ENCODE measurements around the gene PACRG. TPM values are rescaled to one million over a fixed set of nuclear protein-coding genes. Genes with fewer than 3 reads are reported as not detected.

Gene PACRG
- total and polyA plus RNA-seq, 9 donors = 2.5 to 33.1 (median 3.8) TPM

DNA sequence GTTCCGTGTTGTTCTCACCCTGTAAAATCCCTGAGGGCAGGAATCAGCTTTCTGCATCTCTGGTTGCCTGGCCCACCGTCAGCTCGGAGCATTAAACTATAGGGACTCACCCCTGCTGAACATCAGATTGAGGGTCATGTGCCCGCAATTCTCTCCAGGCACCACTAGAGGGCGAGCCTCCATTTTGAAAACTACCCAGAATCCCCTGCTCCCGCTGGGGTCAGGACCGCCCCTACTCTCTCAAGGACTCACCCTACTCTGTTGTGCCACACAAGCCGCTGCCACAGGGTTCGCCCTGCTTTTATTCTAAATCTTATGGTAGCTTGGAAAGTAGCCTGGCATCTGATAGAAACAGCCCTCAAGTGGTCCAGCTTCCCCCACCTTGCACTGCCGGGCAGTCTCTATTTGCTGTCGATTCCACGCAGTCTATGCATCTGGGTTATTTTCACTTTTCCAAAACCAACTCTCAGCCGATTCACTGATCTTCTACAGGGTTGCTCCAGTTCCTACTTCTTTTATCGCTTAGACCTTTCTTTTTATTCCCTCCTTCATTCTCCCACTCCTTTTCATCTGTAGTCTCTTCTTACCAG, 442.6 kb downstream of the PACRG start:
- intact Hi-C loops (cut with DNase I) = no loop called here
- Histone ChIP-seq H3K27me3 (no peaks in the 10 kb centered on the region), H3K4me1 (ENCODE audit: insufficient read depth) (no peaks in the 10 kb centered on the region), H3K27ac (no peak overlapping the region), H3K4me3 (no peak overlapping the region), H3K36me3 (no peaks in the 10 kb centered on the region), H3K9me3 (no peaks in the 10 kb centered on the region)
- DNase-seq = no peak
- 91 to 93% (median 91%) methylated on average over 14 of the region's 14 CpGs for WGBS, 3 donors
- TF ChIP-seq POLR2A (IDR thresholded peaks at IDR 0.05) = no peak
- TF ChIP-seq EP300 (IDR thresholded peaks at IDR 0.05) = no peak
- TF ChIP-seq, protein P1, sequence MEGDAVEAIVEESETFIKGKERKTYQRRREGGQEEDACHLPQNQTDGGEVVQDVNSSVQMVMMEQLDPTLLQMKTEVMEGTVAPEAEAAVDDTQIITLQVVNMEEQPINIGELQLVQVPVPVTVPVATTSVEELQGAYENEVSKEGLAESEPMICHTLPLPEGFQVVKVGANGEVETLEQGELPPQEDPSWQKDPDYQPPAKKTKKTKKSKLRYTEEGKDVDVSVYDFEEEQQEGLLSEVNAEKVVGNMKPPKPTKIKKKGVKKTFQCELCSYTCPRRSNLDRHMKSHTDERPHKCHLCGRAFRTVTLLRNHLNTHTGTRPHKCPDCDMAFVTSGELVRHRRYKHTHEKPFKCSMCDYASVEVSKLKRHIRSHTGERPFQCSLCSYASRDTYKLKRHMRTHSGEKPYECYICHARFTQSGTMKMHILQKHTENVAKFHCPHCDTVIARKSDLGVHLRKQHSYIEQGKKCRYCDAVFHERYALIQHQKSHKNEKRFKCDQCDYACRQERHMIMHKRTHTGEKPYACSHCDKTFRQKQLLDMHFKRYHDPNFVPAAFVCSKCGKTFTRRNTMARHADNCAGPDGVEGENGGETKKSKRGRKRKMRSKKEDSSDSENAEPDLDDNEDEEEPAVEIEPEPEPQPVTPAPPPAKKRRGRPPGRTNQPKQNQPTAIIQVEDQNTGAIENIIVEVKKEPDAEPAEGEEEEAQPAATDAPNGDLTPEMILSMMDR (IDR thresholded peaks at IDR 0.05) = no peak

DNA sequence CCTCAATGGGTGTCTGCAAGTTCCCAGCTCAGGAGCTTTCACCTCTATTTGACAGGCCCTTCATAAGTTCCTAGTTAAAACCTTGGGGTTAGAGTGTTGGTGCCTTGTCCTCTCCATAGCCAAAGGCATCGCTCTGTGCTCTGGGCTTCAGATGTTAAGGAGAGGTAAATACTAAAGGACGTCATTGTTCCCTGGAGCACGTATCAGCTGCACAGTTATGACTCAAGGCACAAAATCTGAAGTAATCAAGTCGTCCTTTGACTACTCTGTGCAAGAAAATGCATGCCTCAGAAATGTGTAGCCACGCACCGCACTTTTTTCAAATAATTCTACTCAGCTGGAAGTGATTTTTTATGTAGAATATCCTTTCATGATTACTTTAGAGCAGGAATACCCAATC, 446.0 kb downstream of the PACRG start:
- Histone ChIP-seq H3K9me3 (no peaks in the 10 kb centered on the region), H3K27ac (no peak overlapping the region), H3K4me3 (no peak overlapping the region), H3K27me3 (no peaks in the 10 kb centered on the region), H3K4me1 (ENCODE audit: insufficient read depth) (no peaks in the 10 kb centered on the region), H3K36me3 (no peaks in the 10 kb centered on the region)
- TF ChIP-seq EP300 (IDR thresholded peaks at IDR 0.05) (no peak), POLR2A (IDR thresholded peaks at IDR 0.05) (no peak)
- TF ChIP-seq, protein P1 (IDR thresholded peaks at IDR 0.05) = no peak
- no peak for DNase-seq
- intact Hi-C loops (cut with DNase I) = no loop called here
- WGBS, 3 donors = 87 to 98% (median 94%) methylated on average over 6 of the region's 6 CpGs

DNA sequence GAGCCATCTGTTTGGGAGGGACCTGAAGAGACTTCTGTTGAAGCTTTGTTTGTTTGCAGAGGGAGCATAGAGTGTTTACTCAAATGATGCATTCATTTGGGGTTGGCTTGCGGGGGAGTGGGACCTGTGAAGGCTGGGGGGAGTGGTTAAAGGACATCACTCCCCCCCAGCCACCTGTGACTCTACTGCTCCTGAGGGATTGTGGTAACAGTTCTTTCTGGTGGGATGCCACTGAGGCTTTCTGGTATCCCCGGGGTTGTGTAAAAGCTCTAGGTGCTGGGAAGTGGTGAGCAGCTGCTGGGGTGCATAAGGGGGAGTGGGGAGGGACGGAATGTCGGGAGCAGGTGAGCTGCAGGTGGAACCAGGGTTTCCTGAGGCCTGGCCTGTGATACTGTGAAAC, 447.5 kb downstream of the PACRG start:
- Histone ChIP-seq H3K4me1 (ENCODE audit: insufficient read depth) (no peaks in the 10 kb centered on the region), H3K27me3 (no peaks in the 10 kb centered on the region), H3K4me3 (no peak overlapping the region), H3K9me3 (no peaks in the 10 kb centered on the region), H3K36me3 (no peaks in the 10 kb centered on the region), H3K27ac (no peak overlapping the region)
- intact Hi-C loops (cut with DNase I) = no loop called here
- WGBS, 3 donors = 68 to 73% (median 72%) methylated on average over 4 of the region's 4 CpGs
- no peak for DNase-seq
- TF ChIP-seq, protein P1 (IDR thresholded peaks at IDR 0.05) = no peak

DNA sequence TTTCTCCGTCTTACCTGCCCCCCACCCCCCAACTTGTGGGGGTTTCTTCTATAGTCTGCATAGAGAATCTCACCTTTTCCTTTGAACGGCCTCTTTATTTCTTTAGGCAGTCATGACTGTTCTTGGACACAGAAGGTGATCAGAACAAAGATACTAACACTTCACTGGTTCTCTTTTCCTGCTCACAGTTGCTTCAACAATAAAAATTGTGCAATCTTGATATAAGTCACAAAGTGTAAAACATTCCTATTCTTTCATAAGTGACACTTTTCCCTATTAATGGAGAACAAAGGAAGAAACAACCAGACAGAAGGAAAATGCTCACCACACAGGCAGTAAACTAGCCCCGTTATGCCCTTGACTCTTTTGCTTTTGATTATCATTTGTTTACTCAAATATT, 448.3 kb downstream of the PACRG start:
- no peak overlapping the region for H3K27ac ChIP-seq
- H3K36me3 ChIP-seq = no peaks in the 10 kb centered on the region
- no peak for DNase-seq
- H3K27me3 ChIP-seq = no peaks in the 10 kb centered on the region
- WGBS, 3 donors = 65 to 71% (median 68%) methylated on average over 3 of the region's 3 CpGs
- no peaks in the 10 kb centered on the region for H3K4me1 ChIP-seq (ENCODE audit: insufficient read depth)
- TF ChIP-seq EP300 (IDR thresholded peaks at IDR 0.05) = no peak
- TF ChIP-seq, protein P1 (IDR thresholded peaks at IDR 0.05) = no peak
- TF ChIP-seq POLR2A (IDR thresholded peaks at IDR 0.05) = no peak
- H3K9me3 ChIP-seq = no peaks in the 10 kb centered on the region
- H3K4me3 ChIP-seq = no peak overlapping the region
- intact Hi-C loops (cut with DNase I) = no loop called here

Data from ovary (tissue), 9 donors.